Measurements from ENCODE around the gene PCDH9. TPM values are rescaled to one million over a fixed set of nuclear protein-coding genes. Genes with fewer than 3 reads are reported as not detected.

Gene PCDH9
- total and polyA plus RNA-seq, 10 of the 15 experiments (the other 5 are each of a cell fraction or from before 2014, with no cell fraction given) = 0.02 to 2.3 (median 0.05) TPM; not detected in 1

GRCh38 chr13:66926851-66927524 is 303.1 kb downstream of the PCDH9 start:
- DNase-seq (ENCODE audit: low read depth, low spot score) = no peak
- no TSS peak for BruUV-seq (replicated peaks)
- no peak overlapping the region for H3K27ac ChIP-seq (ENCODE audit: control insufficient read depth, insufficient read depth)
- H3K79me2 ChIP-seq (ENCODE audit: control insufficient read depth, insufficient read depth, low read length) = no peaks in the 10 kb centered on the region
- CTCF ChIA-PET = interaction anchor here (1.1 to 1.7 kb wide), 2 partner anchors 11 to 311 kb away, joined by 3 to 4 read pairs; no protein-coding TSS in a partner anchor
- no peak overlapping the region for H3K4me2 ChIP-seq (ENCODE audit: control insufficient read depth, insufficient read depth)
- ATAC-seq = no peak
- RAD21 ChIA-PET (ENCODE audit: unreplicated experiment) = interaction anchor here (1.0 kb wide), 1 partner anchor 17 kb away, joined by 3 read pairs; no protein-coding TSS in a partner anchor
- intact Hi-C loops (cut with micrococcal nuclease; ENCODE audit: unreplicated experiment) (no loop called here), in situ Hi-C loops (cut with MboI) (no loop called here)
- no peak overlapping the region for H3K4me3 ChIP-seq
- TF ChIP-seq CEBPB (IDR thresholded peaks at IDR 0.05; ENCODE audit: borderline replicate concordance in 1 of 2, low read depth in 2 of 2, low read length in 2 of 2) (no peak), PRDM15 (CRISPR knock-in tag; IDR thresholded peaks at IDR 0.05) (no peak), SIN3A (IDR thresholded peaks at IDR 0.05; ENCODE audit: low read depth, low read length) (no peak), CREB1 (IDR thresholded peaks at IDR 0.05; ENCODE audit: low read depth) (no peak), ETV6 (conservative IDR thresholded peaks at IDR 0.05 in 1 of 2, IDR thresholded peaks at IDR 0.05 in 1 of 2; ENCODE audit: borderline replicate concordance in 1 of 2, low read depth in 1 of 2) (no peak), EED (IDR thresholded peaks at IDR 0.05; ENCODE audit: low read depth) (no peak)
- TF ChIP-seq, protein P1, sequence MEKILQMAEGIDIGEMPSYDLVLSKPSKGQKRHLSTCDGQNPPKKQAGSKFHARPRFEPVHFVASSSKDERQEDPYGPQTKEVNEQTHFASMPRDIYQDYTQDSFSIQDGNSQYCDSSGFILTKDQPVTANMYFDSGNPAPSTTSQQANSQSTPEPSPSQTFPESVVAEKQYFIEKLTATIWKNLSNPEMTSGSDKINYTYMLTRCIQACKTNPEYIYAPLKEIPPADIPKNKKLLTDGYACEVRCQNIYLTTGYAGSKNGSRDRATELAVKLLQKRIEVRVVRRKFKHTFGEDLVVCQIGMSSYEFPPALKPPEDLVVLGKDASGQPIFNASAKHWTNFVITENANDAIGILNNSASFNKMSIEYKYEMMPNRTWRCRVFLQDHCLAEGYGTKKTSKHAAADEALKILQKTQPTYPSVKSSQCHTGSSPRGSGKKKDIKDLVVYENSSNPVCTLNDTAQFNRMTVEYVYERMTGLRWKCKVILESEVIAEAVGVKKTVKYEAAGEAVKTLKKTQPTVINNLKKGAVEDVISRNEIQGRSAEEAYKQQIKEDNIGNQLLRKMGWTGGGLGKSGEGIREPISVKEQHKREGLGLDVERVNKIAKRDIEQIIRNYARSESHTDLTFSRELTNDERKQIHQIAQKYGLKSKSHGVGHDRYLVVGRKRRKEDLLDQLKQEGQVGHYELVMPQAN (conservative IDR thresholded peaks at IDR 0.05) = no peak
- TF ChIP-seq, protein P2, sequence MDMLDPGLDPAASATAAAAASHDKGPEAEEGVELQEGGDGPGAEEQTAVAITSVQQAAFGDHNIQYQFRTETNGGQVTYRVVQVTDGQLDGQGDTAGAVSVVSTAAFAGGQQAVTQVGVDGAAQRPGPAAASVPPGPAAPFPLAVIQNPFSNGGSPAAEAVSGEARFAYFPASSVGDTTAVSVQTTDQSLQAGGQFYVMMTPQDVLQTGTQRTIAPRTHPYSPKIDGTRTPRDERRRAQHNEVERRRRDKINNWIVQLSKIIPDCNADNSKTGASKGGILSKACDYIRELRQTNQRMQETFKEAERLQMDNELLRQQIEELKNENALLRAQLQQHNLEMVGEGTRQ (IDR thresholded peaks at IDR 0.05; ENCODE audit: borderline replicate concordance, low read depth, low read length) = no peak
- 20% methylated on average over 6 of the region's 6 CpGs for WGBS (ENCODE audit: insufficient coverage, insufficient replicate concordance, low lambda C conversion rate, missing lambda C conversion rate)
- no peaks in the 10 kb centered on the region for H3K9me3 ChIP-seq (replicated peaks; ENCODE audit: control insufficient read depth, insufficient read depth, low read length)
- no peak overlapping the region for H3K9ac ChIP-seq (ENCODE audit: control insufficient read depth, insufficient read depth, low read length)
- H2AFZ ChIP-seq (ENCODE audit: control insufficient read depth, low read depth, low read length) = no peak overlapping the region
- H4K20me1 ChIP-seq (ENCODE audit: control insufficient read depth, insufficient read depth) = no peaks in the 10 kb centered on the region
- H3K27me3 ChIP-seq (replicated peaks in 1 of 2; ENCODE audit: control insufficient read depth in 2 of 2, insufficient read depth in 2 of 2, low read length in 1 of 2) = no peaks in the 10 kb centered on the region
- no peaks in the 10 kb centered on the region for H3K4me1 ChIP-seq (ENCODE audit: control insufficient read depth, insufficient read depth, low read length)
- POLR2A ChIA-PET = no interaction called here
- H3K36me3 ChIP-seq (ENCODE audit: control insufficient read depth in 2 of 2, insufficient read depth in 2 of 2, low read length in 1 of 2) = no peaks in the 10 kb centered on the region
- FAIRE-seq = no peak
- SMC1A ChIA-PET (ENCODE audit: uncharacterized antibody, unreplicated experiment) = interaction anchor here (1.0 kb wide), 1 partner anchor 11 kb away, joined by 4 read pairs; no protein-coding TSS in a partner anchor
